SH-SY5Y (cell line): ENCODE data around the gene LDHD.

ENCODE experiments used
- GATA2 ChIP-seq: IDR thresholded peaks from 2 replicates; pipeline ENCODE4 v1.6.1; 2011; ENCODE audit warnings: mild to moderate bottlenecking, low read depth, low read length
- GATA3 ChIP-seq: IDR thresholded peaks from 2 replicates; pipeline ENCODE4 v1.6.1; 2011; ENCODE audit warnings: low read depth, mild to moderate bottlenecking, low read length, moderate library complexity

GRCh38 chr16:75106351-75107274 is 10.0 kb downstream of the LDHD start:
- no peak for TF ChIP-seq GATA2
- TF ChIP-seq GATA3: no peak
